ES-I3 (cell line): ENCODE results near the gene SLC41A3.

Experiments
- H3K36me3 ChIP-seq: 2 replicates; pipeline ENCODE4 v1.6.1; 2013; ENCODE audit warnings: mild to moderate bottlenecking, low read length, control low read depth, moderate library complexity; ENCODE audit not compliant: insufficient read depth
- H3K4me1 ChIP-seq: 2 replicates; pipeline ENCODE4 v1.6.1; 2013; ENCODE audit warnings: mild to moderate bottlenecking, control low read depth, low read length; ENCODE audit not compliant: insufficient read depth
- H3K9ac ChIP-seq: 2 replicates; pipeline ENCODE4 v1.6.1; 2013; ENCODE audit warnings: low read depth, mild to moderate bottlenecking, low read length, moderate library complexity
- H3K9me3 ChIP-seq: 2 replicates; pipeline ENCODE4 v1.6.1; 2013; ENCODE audit warnings: mild to moderate bottlenecking, low read length, moderate library complexity; ENCODE audit not compliant: control insufficient read depth, insufficient read depth

The SLC41A3 gene

DNA sequence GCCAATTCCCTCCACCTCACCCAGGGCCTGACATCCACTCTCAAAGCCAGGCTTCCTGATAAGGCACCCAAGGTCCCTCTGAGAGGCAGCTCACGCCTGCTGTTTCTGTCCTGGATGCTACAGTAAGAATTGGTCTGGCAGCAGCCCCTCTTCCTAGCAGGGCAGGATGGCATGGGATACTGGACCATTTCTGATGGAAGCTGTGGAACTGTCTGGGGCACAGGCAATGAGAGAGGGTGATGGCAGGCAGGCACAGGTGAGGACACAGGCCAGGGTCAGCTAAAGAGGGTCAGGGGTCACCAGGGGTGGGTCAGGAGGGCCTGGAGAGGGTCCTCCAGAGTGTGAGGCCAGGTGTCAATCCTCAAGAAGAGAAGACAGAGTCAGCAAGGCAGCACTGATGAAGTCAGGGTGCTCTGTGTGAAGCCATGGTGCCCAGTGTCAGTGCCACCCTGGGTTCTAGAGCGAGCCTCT is 41.9 kb upstream of the SLC41A3 start:
- no peak overlapping the region for H3K9ac ChIP-seq
- H3K9me3 ChIP-seq: no peaks in the 10 kb centered on the region
- H3K36me3 ChIP-seq: no peaks in the 10 kb centered on the region
- H3K4me1 ChIP-seq: no peaks in the 10 kb centered on the region

- H3K9me3 ChIP-seq: no peaks in the 10 kb centered on the region
- no peak overlapping the region for H3K9ac ChIP-seq
- no peaks in the 10 kb centered on the region for H3K36me3 ChIP-seq
- H3K4me1 ChIP-seq: no peaks in the 10 kb centered on the region
Measured at GRCh38 chr3:126125341-126125740, 41.4 kb upstream of the SLC41A3 start.

GRCh38 chr3:126124896-126125295 is 41.0 kb upstream of the SLC41A3 start:
- H3K36me3 ChIP-seq: no peaks in the 10 kb centered on the region
- H3K9me3 ChIP-seq: no peaks in the 10 kb centered on the region
- H3K4me1 ChIP-seq: no peaks in the 10 kb centered on the region
- H3K9ac ChIP-seq: no peak overlapping the region

- Histone ChIP-seq H3K4me1 (no peaks in the 10 kb centered on the region), H3K9me3 (no peaks in the 10 kb centered on the region), H3K9ac (no peak overlapping the region), H3K36me3 (no peaks in the 10 kb centered on the region)
Measured at GRCh38 chr3:126124148-126124868, 40.4 kb upstream of the SLC41A3 start.

- no peak overlapping the region for H3K9ac ChIP-seq
- H3K9me3 ChIP-seq: no peaks in the 10 kb centered on the region
- no peaks in the 10 kb centered on the region for H3K36me3 ChIP-seq
- no peaks in the 10 kb centered on the region for H3K4me1 ChIP-seq
Measured at GRCh38 chr3:126121632-126122031, 37.7 kb upstream of the SLC41A3 start.

DNA sequence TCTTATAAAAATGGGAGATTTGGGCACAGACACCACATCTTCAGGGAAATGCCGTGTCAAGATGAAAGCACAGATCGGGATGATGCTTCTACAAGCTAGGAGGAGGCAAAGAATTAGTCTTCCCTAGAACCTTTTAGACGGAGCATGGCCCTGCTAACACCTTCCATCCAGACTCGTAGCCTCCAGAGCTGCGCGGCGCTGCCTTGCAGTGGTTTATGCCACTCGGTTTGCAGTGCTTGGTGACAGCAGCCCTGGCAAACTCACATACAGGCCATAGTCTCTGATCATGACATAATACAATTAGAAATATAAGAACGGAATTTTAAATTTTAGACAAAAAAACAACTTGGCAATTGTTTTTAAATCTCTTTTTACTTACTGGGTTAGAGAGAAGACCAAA is 37.1 kb upstream of the SLC41A3 start:
- Histone ChIP-seq H3K9ac (no peak overlapping the region), H3K4me1 (no peaks in the 10 kb centered on the region), H3K36me3 (no peaks in the 10 kb centered on the region), H3K9me3 (no peaks in the 10 kb centered on the region)

GRCh38 chr3:126119976-126120375 is 36.1 kb upstream of the SLC41A3 start:
- no peaks in the 10 kb centered on the region for H3K9me3 ChIP-seq
- H3K4me1 ChIP-seq: no peaks in the 10 kb centered on the region
- no peak overlapping the region for H3K9ac ChIP-seq

GRCh38 chr3:126119008-126119675 is 35.2 kb upstream of the SLC41A3 start:
- no peaks in the 10 kb centered on the region for H3K9me3 ChIP-seq
- H3K9ac ChIP-seq: no peak overlapping the region
- no peaks in the 10 kb centered on the region for H3K4me1 ChIP-seq
- no peaks in the 10 kb centered on the region for H3K36me3 ChIP-seq

More at GRCh38 chr3:126119976-126120375, 36.1 kb upstream of the SLC41A3 start:
- H3K36me3 ChIP-seq: no peaks in the 10 kb centered on the region

GRCh38 chr3:126118591-126118990 is 34.7 kb upstream of the SLC41A3 start:
- Histone ChIP-seq H3K9me3 (no peaks in the 10 kb centered on the region), H3K9ac (no peak overlapping the region), H3K36me3 (no peaks in the 10 kb centered on the region), H3K4me1 (no peaks in the 10 kb centered on the region)

DNA sequence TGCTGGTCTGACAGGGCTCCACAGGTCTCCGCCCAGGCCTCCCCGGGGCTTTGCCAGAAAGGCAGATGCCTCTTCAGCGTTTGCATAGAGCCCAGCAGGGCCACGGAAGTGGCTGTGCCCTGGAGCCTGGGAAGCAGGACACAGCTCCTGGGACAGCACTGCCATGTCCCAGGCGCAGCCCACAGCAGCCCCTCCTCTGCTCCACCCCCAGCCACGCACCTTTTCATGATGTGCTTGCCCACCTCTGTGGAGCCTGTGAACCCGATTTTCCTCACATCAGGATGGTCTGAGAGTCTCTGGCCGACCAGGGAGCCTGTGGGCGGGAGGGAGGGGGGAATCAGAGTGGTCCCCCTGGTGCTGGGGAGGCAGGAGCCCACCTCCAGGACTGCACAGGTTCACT is 33.9 kb upstream of the SLC41A3 start:
- no peaks in the 10 kb centered on the region for H3K9me3 ChIP-seq
- H3K36me3 ChIP-seq: no peaks in the 10 kb centered on the region
- no peak overlapping the region for H3K9ac ChIP-seq
- H3K4me1 ChIP-seq: no peaks in the 10 kb centered on the region

GRCh38 chr3:126117212-126117611 is 33.3 kb upstream of the SLC41A3 start:
- no peaks in the 10 kb centered on the region for H3K9me3 ChIP-seq
- H3K9ac ChIP-seq: no peak overlapping the region
- no peaks in the 10 kb centered on the region for H3K4me1 ChIP-seq
- no peaks in the 10 kb centered on the region for H3K36me3 ChIP-seq

DNA sequence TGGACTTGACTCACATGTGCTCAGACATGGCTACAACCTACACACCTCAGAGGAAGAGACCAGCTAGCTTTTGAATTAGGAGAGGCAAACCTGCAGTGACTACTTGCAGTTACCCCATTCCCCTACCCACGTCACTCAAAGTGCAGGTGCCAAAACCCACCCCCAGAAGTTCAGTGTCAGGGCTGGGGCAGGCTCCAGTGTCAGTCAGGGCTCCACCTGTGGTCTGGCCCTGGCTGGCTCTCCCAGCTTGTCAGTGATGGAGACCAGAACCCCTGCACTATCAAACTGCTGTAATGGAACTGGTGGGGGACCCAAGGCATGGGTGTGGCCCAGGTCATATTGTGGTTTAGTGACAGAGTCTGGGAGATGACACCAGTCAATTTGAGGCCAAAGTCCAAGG is 32.6 kb upstream of the SLC41A3 start:
- no peak overlapping the region for H3K9ac ChIP-seq
- no peaks in the 10 kb centered on the region for H3K4me1 ChIP-seq
- no peaks in the 10 kb centered on the region for H3K9me3 ChIP-seq
- no peaks in the 10 kb centered on the region for H3K36me3 ChIP-seq

DNA sequence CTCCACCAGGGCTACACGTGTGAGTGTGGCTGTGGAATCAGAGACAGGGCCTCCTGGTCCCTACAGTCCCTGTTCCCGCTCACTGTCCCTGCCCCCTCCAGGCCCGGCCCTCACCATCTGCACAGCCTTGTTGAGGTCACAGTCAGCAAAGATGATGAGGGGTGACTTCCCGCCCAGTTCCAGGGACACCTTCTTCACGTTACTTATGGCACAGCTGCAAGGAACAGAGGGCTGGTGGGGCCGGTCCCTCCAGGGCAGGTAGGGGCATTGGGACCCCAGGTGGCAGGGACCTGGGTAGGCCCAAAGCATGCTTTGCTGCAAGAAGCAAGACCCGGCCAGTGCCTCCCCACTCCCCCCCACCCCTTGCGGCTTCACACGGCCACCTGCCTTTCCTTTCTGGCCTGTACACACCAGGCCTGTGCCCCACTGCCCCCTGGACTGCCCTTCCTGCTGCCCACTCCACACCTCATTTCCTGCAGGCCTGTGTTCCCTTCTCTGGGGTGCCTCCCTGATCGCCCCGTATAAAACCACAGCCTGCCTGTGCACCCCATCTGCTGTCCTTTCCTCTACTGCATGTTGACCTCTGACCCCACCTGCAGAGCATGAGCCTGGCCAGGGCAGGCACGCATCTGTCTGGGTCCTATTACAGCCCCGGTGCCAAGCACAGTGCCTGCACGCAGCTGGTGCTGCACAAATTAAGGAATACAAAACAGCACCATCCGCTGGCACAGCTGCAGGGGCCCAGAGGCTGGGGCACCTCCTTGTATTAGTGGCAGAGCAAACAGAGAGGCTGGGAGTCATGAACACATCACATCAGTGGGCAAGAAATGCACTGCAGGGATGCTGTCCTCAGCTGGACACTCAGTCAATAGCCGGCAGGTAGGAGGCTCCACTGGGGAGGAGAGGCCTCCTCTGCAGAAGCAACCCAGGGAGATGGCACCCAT is 30.8 kb upstream of the SLC41A3 start:
- H3K36me3 ChIP-seq: no peaks in the 10 kb centered on the region
- H3K9ac ChIP-seq: no peak overlapping the region
- no peaks in the 10 kb centered on the region for H3K9me3 ChIP-seq
- H3K4me1 ChIP-seq: no peaks in the 10 kb centered on the region

GRCh38 chr3:126113733-126114442 is 30.0 kb upstream of the SLC41A3 start:
- Histone ChIP-seq H3K36me3 (no peaks in the 10 kb centered on the region), H3K9me3 (no peaks in the 10 kb centered on the region), H3K9ac (no peak overlapping the region), H3K4me1 (no peaks in the 10 kb centered on the region)
